SK-N-SH treated with all-trans-retinoic acid at 6 μM for 48 hours (cell line): ENCODE measurements around the gene PRKCE.
A peak's percentile ranks its signal among the peaks of the same experiment; 100 is the strongest.

Source experiments
- ATAC-seq: fragments of 200-7000 bp; cut with Tn5 transposase; 3 replicates; pipeline ENCODE4 v1.9.1; 2020; ENCODE audit warnings: mild to moderate bottlenecking, moderate library complexity
- ARNTL ChIP-seq: fragments of 450-650 bp; formaldehyde crosslinking; IDR thresholded peaks from 2 replicates; pipeline ENCODE4 v1.5.0; 2020; ENCODE audit warnings: low read depth, mild to moderate bottlenecking, moderate library complexity, borderline replicate concordance
- BACH2 ChIP-seq: fragments of 250-450 bp; sonication (Bioruptor Pico); IDR thresholded peaks from 2 replicates; pipeline ENCODE4 v1.9.0; 2021; ENCODE audit warnings: mild to moderate bottlenecking, borderline replicate concordance
- CSDC2 ChIP-seq: fragments of 250-450 bp; sonication (Bioruptor Pico); IDR thresholded peaks from 2 replicates; pipeline ENCODE4 v1.5.0; 2020; ENCODE audit warnings: mild to moderate bottlenecking, moderate library complexity
- ESRRG ChIP-seq: fragments of 250-450 bp; sonication (Bioruptor Pico); IDR thresholded peaks from 2 replicates; pipeline ENCODE4 v1.6.1; 2021; ENCODE audit warnings: mild to moderate bottlenecking
- OSR1 ChIP-seq: fragments of 250-450 bp; sonication (Bioruptor Pico); IDR thresholded peaks from 2 replicates; pipeline ENCODE4 v1.8.0; 2022; ENCODE audit warnings: moderate library complexity, mild to moderate bottlenecking, inconsistent platforms
- PPARA ChIP-seq: fragments of 250-450 bp; sonication (Bioruptor Pico); IDR thresholded peaks from 2 replicates; pipeline ENCODE4 v1.5.0; 2020; ENCODE audit warnings: mild to moderate bottlenecking, borderline replicate concordance
- RARB ChIP-seq: fragments of 250-450 bp; sonication (Bioruptor Pico); IDR thresholded peaks from 2 replicates; pipeline ENCODE4 v1.8.0; 2021; ENCODE audit warnings: mild to moderate bottlenecking, moderate library complexity
- TCF4 ChIP-seq: fragments of 250-450 bp; sonication (Bioruptor Pico); IDR thresholded peaks from 2 replicates; pipeline ENCODE4 v1.8.0; 2021; ENCODE audit warnings: mild to moderate bottlenecking, moderate library complexity, borderline replicate concordance
- TOX ChIP-seq: fragments of 250-450 bp; sonication (Bioruptor Pico); IDR thresholded peaks from 2 replicates; pipeline ENCODE4 v1.8.0; 2021; ENCODE audit warnings: mild to moderate bottlenecking, moderate library complexity, borderline replicate concordance
- ZC3H10 ChIP-seq: fragments of 250-450 bp; sonication (Bioruptor Pico); IDR thresholded peaks from 2 replicates; pipeline ENCODE4 v1.5.1; 2021; ENCODE audit warnings: mild to moderate bottlenecking, moderate library complexity
- ZFP30 ChIP-seq: fragments of 450-650 bp; formaldehyde crosslinking; IDR thresholded peaks from 2 replicates; pipeline ENCODE4 v1.5.0; 2022; ENCODE audit warnings: mild to moderate bottlenecking, moderate library complexity
- ZNF565 ChIP-seq: fragments of 450-650 bp; formaldehyde crosslinking; conservative IDR thresholded peaks from 2 replicates; pipeline ENCODE4 v1.5.0; 2020; ENCODE audit warnings: low read depth, mild to moderate bottlenecking, moderate library complexity
- ZNF70 ChIP-seq: fragments of 450-650 bp; formaldehyde crosslinking; IDR thresholded peaks from 2 replicates; pipeline ENCODE4 v1.5.0; 2020; ENCODE audit warnings: mild to moderate bottlenecking, moderate library complexity
- ZNF8 ChIP-seq: fragments of 450-650 bp; formaldehyde crosslinking; IDR thresholded peaks from 2 replicates; pipeline ENCODE4 v1.5.0; 2020; ENCODE audit warnings: mild to moderate bottlenecking, moderate library complexity
- TF ChIP-seq, protein P1 (sequence below): fragments of 250-450 bp; sonication (Bioruptor Pico); IDR thresholded peaks from 2 replicates; pipeline ENCODE4 v1.5.1; 2021; ENCODE audit warnings: mild to moderate bottlenecking, moderate library complexity
- TF ChIP-seq, protein P2 (sequence below): fragments of 250-450 bp; sonication (Bioruptor Pico); IDR thresholded peaks from 2 replicates; pipeline ENCODE4 v1.5.1; 2020; ENCODE audit warnings: low read depth, mild to moderate bottlenecking, moderate library complexity
- TF ChIP-seq, protein P3 (sequence below): fragments of 250-450 bp; sonication (Bioruptor Pico); IDR thresholded peaks from 2 replicates; pipeline ENCODE4 v1.8.0; 2021; ENCODE audit warnings: low read depth, mild to moderate bottlenecking, moderate library complexity, borderline replicate concordance
- TF ChIP-seq, protein P4 (sequence below): fragments of 250-450 bp; sonication (Bioruptor Pico); IDR thresholded peaks from 2 replicates; pipeline ENCODE4 v1.5.0; 2020; ENCODE audit warnings: mild to moderate bottlenecking, moderate library complexity
- TF ChIP-seq, protein P5 (sequence below): fragments of 250-450 bp; sonication (Bioruptor Pico); IDR thresholded peaks from 2 replicates; pipeline ENCODE4 v1.8.0; 2020; ENCODE audit warnings: mild to moderate bottlenecking, moderate library complexity, borderline replicate concordance

Gene PRKCE

DNA sequence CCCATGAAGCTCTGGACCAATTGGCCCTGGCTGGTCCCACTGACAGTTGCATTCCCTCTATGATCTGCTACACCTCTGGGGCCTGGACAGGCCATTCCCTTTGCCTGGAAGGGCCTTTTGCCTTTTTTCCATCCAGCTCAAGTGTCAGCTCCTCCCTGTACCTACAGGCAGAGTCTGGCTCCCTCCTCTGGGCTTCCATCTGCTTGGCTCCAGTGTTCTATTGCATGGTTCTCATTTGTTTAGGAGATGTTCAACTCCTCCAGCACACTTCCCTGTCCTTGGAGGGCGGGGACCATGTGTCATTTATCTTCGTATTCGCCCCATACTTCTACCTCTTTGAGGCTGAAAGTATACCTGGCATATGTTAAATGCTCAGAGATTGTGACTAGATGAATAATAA is 61.1 kb downstream of the PRKCE start:
- peak; percentile 44; the same call in 2 of the 3 replicates for ATAC-seq

DNA sequence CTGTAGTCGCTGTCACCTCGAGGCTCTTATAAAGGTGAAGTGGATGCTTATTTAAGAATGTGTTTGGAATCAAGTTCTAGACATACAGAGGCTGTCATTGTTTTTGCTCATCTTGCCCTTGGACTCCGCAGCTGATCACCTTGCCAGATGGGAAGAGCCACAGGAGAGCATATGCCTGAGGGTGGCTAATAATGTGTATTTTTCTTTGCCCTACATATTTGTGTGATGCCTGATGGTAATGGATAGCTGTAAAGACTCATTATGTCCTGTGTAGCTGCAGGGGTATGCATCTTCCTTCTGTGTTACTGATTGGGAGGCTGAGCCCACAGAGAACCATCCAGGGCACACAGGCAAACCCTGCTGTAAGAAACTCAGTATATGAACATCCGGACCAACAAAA is 61.7 kb downstream of the PRKCE start:
- no peak for ATAC-seq
- TF ChIP-seq ESRRG (no peak), ZFP30 (no peak), ZNF8 (CRISPR knock-in tag) (no peak), TCF4 (CRISPR knock-in tag) (no peak), RARB (no peak), ZNF70 (no peak), PPARA (CRISPR knock-in tag) (no peak), CSDC2 (no peak), ZNF565 (CRISPR knock-in tag) (no peak), OSR1 (CRISPR knock-in tag) (no peak), ARNTL (no peak), ZC3H10 (CRISPR knock-in tag) (no peak), TOX (CRISPR knock-in tag) (no peak), BACH2 (CRISPR knock-in tag) (no peak)
- TF ChIP-seq, protein P1, sequence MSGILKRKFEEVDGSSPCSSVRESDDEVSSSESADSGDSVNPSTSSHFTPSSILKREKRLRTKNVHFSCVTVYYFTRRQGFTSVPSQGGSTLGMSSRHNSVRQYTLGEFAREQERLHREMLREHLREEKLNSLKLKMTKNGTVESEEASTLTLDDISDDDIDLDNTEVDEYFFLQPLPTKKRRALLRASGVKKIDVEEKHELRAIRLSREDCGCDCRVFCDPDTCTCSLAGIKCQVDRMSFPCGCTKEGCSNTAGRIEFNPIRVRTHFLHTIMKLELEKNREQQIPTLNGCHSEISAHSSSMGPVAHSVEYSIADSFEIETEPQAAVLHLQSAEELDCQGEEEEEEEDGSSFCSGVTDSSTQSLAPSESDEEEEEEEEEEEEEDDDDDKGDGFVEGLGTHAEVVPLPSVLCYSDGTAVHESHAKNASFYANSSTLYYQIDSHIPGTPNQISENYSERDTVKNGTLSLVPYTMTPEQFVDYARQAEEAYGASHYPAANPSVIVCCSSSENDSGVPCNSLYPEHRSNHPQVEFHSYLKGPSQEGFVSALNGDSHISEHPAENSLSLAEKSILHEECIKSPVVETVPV (CRISPR knock-in tag) = no peak
- TF ChIP-seq, protein P2, sequence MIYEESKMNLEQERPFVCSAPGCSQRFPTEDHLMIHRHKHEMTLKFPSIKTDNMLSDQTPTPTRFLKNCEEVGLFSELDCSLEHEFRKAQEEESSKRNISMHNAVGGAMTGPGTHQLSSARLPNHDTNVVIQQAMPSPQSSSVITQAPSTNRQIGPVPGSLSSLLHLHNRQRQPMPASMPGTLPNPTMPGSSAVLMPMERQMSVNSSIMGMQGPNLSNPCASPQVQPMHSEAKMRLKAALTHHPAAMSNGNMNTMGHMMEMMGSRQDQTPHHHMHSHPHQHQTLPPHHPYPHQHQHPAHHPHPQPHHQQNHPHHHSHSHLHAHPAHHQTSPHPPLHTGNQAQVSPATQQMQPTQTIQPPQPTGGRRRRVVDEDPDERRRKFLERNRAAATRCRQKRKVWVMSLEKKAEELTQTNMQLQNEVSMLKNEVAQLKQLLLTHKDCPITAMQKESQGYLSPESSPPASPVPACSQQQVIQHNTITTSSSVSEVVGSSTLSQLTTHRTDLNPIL = no peak
- TF ChIP-seq, protein P3, sequence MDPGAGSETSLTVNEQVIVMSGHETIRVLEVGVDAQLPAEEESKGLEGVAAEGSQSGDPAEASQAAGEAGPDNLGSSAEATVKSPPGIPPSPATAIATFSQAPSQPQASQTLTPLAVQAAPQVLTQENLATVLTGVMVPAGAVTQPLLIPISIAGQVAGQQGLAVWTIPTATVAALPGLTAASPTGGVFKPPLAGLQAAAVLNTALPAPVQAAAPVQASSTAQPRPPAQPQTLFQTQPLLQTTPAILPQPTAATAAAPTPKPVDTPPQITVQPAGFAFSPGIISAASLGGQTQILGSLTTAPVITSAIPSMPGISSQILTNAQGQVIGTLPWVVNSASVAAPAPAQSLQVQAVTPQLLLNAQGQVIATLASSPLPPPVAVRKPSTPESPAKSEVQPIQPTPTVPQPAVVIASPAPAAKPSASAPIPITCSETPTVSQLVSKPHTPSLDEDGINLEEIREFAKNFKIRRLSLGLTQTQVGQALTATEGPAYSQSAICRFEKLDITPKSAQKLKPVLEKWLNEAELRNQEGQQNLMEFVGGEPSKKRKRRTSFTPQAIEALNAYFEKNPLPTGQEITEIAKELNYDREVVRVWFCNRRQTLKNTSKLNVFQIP (CRISPR knock-in tag) = no peak
- TF ChIP-seq, protein P4, sequence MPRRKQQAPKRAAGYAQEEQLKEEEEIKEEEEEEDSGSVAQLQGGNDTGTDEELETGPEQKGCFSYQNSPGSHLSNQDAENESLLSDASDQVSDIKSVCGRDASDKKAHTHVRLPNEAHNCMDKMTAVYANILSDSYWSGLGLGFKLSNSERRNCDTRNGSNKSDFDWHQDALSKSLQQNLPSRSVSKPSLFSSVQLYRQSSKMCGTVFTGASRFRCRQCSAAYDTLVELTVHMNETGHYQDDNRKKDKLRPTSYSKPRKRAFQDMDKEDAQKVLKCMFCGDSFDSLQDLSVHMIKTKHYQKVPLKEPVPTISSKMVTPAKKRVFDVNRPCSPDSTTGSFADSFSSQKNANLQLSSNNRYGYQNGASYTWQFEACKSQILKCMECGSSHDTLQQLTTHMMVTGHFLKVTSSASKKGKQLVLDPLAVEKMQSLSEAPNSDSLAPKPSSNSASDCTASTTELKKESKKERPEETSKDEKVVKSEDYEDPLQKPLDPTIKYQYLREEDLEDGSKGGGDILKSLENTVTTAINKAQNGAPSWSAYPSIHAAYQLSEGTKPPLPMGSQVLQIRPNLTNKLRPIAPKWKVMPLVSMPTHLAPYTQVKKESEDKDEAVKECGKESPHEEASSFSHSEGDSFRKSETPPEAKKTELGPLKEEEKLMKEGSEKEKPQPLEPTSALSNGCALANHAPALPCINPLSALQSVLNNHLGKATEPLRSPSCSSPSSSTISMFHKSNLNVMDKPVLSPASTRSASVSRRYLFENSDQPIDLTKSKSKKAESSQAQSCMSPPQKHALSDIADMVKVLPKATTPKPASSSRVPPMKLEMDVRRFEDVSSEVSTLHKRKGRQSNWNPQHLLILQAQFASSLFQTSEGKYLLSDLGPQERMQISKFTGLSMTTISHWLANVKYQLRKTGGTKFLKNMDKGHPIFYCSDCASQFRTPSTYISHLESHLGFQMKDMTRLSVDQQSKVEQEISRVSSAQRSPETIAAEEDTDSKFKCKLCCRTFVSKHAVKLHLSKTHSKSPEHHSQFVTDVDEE (CRISPR knock-in tag) = no peak
- TF ChIP-seq, protein P5, sequence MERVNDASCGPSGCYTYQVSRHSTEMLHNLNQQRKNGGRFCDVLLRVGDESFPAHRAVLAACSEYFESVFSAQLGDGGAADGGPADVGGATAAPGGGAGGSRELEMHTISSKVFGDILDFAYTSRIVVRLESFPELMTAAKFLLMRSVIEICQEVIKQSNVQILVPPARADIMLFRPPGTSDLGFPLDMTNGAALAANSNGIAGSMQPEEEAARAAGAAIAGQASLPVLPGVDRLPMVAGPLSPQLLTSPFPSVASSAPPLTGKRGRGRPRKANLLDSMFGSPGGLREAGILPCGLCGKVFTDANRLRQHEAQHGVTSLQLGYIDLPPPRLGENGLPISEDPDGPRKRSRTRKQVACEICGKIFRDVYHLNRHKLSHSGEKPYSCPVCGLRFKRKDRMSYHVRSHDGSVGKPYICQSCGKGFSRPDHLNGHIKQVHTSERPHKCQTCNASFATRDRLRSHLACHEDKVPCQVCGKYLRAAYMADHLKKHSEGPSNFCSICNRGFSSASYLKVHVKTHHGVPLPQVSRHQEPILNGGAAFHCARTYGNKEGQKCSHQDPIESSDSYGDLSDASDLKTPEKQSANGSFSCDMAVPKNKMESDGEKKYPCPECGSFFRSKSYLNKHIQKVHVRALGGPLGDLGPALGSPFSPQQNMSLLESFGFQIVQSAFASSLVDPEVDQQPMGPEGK (CRISPR knock-in tag) = no peak

More for the DNA sequence above, 61.1 kb downstream of the PRKCE start:
- no peak for TF ChIP-seq ZFP30

DNA sequence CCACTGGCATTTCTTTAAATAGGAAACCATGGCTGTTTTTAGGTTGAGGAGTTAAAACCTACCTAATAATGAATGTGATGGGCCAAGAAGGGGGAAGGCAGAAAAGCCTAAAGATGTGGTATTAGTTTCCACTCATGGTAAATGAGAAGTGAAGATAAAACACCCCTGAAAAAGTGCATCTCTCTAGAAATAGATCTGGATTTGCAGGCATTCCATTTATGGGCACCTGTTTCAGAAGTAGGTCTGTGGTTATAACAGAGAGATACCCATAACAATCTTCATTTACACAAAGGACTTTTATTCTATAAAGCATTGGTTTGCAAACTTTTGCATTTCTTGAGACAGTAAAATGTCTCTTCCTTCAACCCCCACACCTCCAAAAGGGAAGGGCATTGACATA is 62.1 kb downstream of the PRKCE start:
- TF ChIP-seq, protein P3 (CRISPR knock-in tag) = no peak
- TF ChIP-seq ZNF565 (CRISPR knock-in tag) (no peak), OSR1 (CRISPR knock-in tag) (no peak), ESRRG (no peak), ZNF70 (no peak)
- TF ChIP-seq, protein P5 (CRISPR knock-in tag) = no peak
- TF ChIP-seq, protein P2 = no peak
- ATAC-seq = no peak
